HL-60/S4 treated with phorbol 12-myristate 13-acetate at 8.2 ng/mL for 4 days and 3 days (cell line): Measurements from ENCODE around the gene TTC27.
"Not testable (repeated sequence)": the region's sequence is repeated elsewhere in the genome, so short reads cannot be mapped to it uniquely, and the experiment has no call there.

Source experiments
- in situ Hi-C: fragments of 300-500 bp; cut with MboI; formaldehyde crosslinking; loops from 2 replicates; pipeline ENCODE4 v1.15.0; 2022; ENCODE audit warnings: low sequenced_read_pairs

TTC27 gene

GRCh38 chr2:32752205-32752604 is 124.4 kb downstream of the TTC27 start:
- in situ Hi-C loops, result no loop called here

- in situ Hi-C loops, result no loop called here
Measured at GRCh38 chr2:32752952-32753351, 125.1 kb downstream of the TTC27 start.

GRCh38 chr2:32754676-32755075 is 126.8 kb downstream of the TTC27 start:
- in situ Hi-C loops, result not testable (repeated sequence)

- in situ Hi-C loops, result no loop called here
Measured at GRCh38 chr2:32755666-32756065, 127.8 kb downstream of the TTC27 start.

GRCh38 chr2:32756074-32756727 is 128.4 kb downstream of the TTC27 start:
- in situ Hi-C loops, result no loop called here

- in situ Hi-C loops, result no loop called here
Measured at GRCh38 chr2:32758232-32758631, 130.4 kb downstream of the TTC27 start.

- in situ Hi-C loops, result no loop called here
Measured at GRCh38 chr2:32760628-32761027, 132.8 kb downstream of the TTC27 start.

- in situ Hi-C loops, result no loop called here
Measured at GRCh38 chr2:32768387-32769174, 140.7 kb downstream of the TTC27 start.

GRCh38 chr2:32770360-32770759 is 142.5 kb downstream of the TTC27 start:
- in situ Hi-C loops, result no loop called here

- in situ Hi-C loops, result no loop called here
Measured at GRCh38 chr2:32772638-32773447, 145.0 kb downstream of the TTC27 start.

- in situ Hi-C loops, result no loop called here
Measured at GRCh38 chr2:32773448-32773808, 145.6 kb downstream of the TTC27 start.

GRCh38 chr2:32775954-32776353 is 148.1 kb downstream of the TTC27 start:
- in situ Hi-C loops, result no loop called here

GRCh38 chr2:32777714-32778113 is 149.9 kb downstream of the TTC27 start:
- in situ Hi-C loops, result no loop called here

GRCh38 chr2:32780961-32781360 is 153.1 kb downstream of the TTC27 start:
- in situ Hi-C loops, result no loop called here

- in situ Hi-C loops, result no loop called here
Measured at GRCh38 chr2:32783469-32783868, 155.6 kb downstream of the TTC27 start.

- in situ Hi-C loops, result no loop called here
Measured at GRCh38 chr2:32783933-32784332, 156.1 kb downstream of the TTC27 start.

GRCh38 chr2:32787207-32787606 is 159.4 kb downstream of the TTC27 start:
- in situ Hi-C loops, result no loop called here

- in situ Hi-C loops, result no loop called here
Measured at GRCh38 chr2:32788114-32788513, 160.3 kb downstream of the TTC27 start.

- in situ Hi-C loops, result no loop called here
Measured at GRCh38 chr2:32792416-32792815, 164.6 kb downstream of the TTC27 start.

- in situ Hi-C loops, result no loop called here
Measured at GRCh38 chr2:32798829-32799228, 171.0 kb downstream of the TTC27 start.

- in situ Hi-C loops, result no loop called here
Measured at GRCh38 chr2:32801741-32802140, 173.9 kb downstream of the TTC27 start.

- in situ Hi-C loops, result no loop called here
Measured at GRCh38 chr2:32802877-32803276, 175.0 kb downstream of the TTC27 start.
